Spinal cord (tissue), 10 donors: ENCODE data around the gene PCNT. TPM values are rescaled to one million over a fixed set of nuclear protein-coding genes. Genes with fewer than 3 reads are reported as not detected.
A peak's percentile ranks its signal among the peaks of the same experiment; 100 is the strongest.

Experiments used
- DNase-seq, 6 donors: peaks; one replicate each; pipeline versions ENCODE4 v3.0.0 to v3.0.0-alpha.2; 2013 to 2015; ENCODE audit warnings: low spot score in 6 of 6, low read depth in 4 of 6
- H3K27ac ChIP-seq: one replicate; pipeline ENCODE4 v1.5.1; 2013; ENCODE audit warnings: low read depth, low read length, control low read depth
- H3K27me3 ChIP-seq: one replicate; pipeline ENCODE4 v1.6.1; 2013; ENCODE audit warnings: low read length; ENCODE audit not compliant: control insufficient read depth, insufficient read depth
- H3K36me3 ChIP-seq: one replicate; pipeline ENCODE4 v1.6.1; 2013; ENCODE audit warnings: low read length; ENCODE audit not compliant: control insufficient read depth, insufficient read depth
- H3K4me1 ChIP-seq: one replicate; pipeline ENCODE4 v1.6.1; 2013; ENCODE audit warnings: low read length; ENCODE audit not compliant: control insufficient read depth, insufficient read depth
- H3K4me3 ChIP-seq: one replicate; pipeline ENCODE4 v1.5.1; 2013; ENCODE audit warnings: low read depth, low read length, control low read depth
- H3K9me3 ChIP-seq: one replicate; pipeline ENCODE4 v1.6.1; 2013; ENCODE audit warnings: low read length; ENCODE audit not compliant: control insufficient read depth, insufficient read depth
- WGBS: methylation state at CpG from one replicate; pipeline ENCODE4 v1.1.5; 2013; ENCODE audit warnings: missing lambda C conversion rate; ENCODE audit not compliant: insufficient coverage; 5-methylcytosine and 5-hydroxymethylcytosine counted together
- long read RNA-seq, 4 donors: transcript quantifications; one replicate each; lab custom pipeline, GENCODE V29; 2026
- polyA plus RNA-seq, 2 donors: library from polyadenylated mRNA; unstranded; fragments of 120-200 nt; gene quantifications; one replicate each; pipeline ENCODE4 v1.2.1, GENCODE V29; 2013; ENCODE audit not compliant: insufficient read length in 2 of 2
- total RNA-seq, 2 donors: library from RNA; depleted of rRNA in 1 of 2; stranded (reverse); fragments of 120-200 nt in 1 of 2; fragments of >200 nt in 1 of 2; gene quantifications; one replicate each; pipeline versions ENCODE4 v1.2.3 to v1.2.4, GENCODE V29; 2013 to 2014
- donor health status: healthy.

PCNT gene, protein sequence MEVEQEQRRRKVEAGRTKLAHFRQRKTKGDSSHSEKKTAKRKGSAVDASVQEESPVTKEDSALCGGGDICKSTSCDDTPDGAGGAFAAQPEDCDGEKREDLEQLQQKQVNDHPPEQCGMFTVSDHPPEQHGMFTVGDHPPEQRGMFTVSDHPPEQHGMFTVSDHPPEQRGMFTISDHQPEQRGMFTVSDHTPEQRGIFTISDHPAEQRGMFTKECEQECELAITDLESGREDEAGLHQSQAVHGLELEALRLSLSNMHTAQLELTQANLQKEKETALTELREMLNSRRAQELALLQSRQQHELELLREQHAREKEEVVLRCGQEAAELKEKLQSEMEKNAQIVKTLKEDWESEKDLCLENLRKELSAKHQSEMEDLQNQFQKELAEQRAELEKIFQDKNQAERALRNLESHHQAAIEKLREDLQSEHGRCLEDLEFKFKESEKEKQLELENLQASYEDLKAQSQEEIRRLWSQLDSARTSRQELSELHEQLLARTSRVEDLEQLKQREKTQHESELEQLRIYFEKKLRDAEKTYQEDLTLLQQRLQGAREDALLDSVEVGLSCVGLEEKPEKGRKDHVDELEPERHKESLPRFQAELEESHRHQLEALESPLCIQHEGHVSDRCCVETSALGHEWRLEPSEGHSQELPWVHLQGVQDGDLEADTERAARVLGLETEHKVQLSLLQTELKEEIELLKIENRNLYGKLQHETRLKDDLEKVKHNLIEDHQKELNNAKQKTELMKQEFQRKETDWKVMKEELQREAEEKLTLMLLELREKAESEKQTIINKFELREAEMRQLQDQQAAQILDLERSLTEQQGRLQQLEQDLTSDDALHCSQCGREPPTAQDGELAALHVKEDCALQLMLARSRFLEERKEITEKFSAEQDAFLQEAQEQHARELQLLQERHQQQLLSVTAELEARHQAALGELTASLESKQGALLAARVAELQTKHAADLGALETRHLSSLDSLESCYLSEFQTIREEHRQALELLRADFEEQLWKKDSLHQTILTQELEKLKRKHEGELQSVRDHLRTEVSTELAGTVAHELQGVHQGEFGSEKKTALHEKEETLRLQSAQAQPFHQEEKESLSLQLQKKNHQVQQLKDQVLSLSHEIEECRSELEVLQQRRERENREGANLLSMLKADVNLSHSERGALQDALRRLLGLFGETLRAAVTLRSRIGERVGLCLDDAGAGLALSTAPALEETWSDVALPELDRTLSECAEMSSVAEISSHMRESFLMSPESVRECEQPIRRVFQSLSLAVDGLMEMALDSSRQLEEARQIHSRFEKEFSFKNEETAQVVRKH (N-terminal part only)
- total RNA-seq (10 to 100 TPM; 18.4 to 22.3 TPM), polyA plus RNA-seq (10 to 100 TPM; 37.5 to 47.4 TPM)
- long read RNA-seq, donor 1, partial matches to known transcripts = 16 of 16 reads
- long read RNA-seq, donor 1, other reads (novel, unspliced or antisense) = 0 of 16 reads
- long read RNA-seq, donor 2 = 0 reads
- long read RNA-seq, donor 3 = 0 reads
- long read RNA-seq, donor 4, partial matches to known transcripts = 33 of 33 reads
- long read RNA-seq, donor 4, other reads (novel, unspliced or antisense) = 0 of 33 reads

DNA sequence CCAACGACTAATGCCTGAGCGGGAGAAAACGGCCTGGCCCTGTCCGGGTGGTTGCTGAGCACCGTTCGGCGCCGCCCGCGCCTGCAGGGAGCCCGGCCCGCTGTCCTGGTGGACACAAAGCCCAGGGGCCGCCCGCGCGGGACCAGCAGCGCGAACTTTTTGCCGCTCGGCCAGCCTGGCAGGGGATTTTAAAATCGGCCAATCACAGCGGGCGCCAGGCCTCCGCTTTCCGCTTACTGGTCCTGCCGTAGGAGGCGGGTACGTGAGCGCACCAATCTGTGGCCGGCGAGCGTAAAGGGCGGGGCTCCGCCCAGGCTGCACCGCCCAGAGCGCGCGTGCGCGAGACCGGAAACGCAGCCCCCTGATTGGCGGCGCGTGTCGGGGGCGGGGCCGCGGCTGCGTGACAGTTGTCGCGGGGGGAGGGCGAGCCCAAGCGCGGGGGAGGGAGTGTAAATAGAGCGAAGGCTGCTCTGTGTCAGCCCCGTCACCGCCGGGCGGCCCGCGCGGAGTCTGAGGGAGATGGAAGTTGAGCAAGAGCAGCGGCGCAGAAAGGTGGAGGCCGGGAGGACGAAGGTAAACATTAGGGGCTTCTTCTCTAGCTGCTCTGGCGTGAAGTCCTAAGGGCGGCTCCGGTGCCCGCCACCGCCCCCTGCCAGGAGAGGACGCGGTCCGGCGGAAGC, at the start of gene PCNT, which contains the start of gene C21orf58:
Gene PCNT, plus strand, starts transcription at position 447 of the 680 bp plus-strand sequence. Its CDS starts 73 bp downstream, at position 520.
Gene C21orf58, minus strand, starts transcription at position 161 of the 680 bp plus-strand sequence. CDS start 1,132 bp downstream, outside the sequence.
- Histone ChIP-seq H3K4me3 (peak within 1 kb of the TSS; percentile 98), H3K9me3 (no peaks in the 10 kb centered on the region), H3K27me3 (no peaks in the 10 kb centered on the region), H3K27ac (peak within 1 kb of the TSS; percentile 96), H3K36me3 (peaks cover 18% of the 10 kb centered on the region), H3K4me1 (peaks cover 29% of the 10 kb centered on the region)
- under 1% methylated on average over 76 of the region's 76 CpGs for WGBS
- DNase-seq = peak; percentile 82 to 99 (median 95)

DNA sequence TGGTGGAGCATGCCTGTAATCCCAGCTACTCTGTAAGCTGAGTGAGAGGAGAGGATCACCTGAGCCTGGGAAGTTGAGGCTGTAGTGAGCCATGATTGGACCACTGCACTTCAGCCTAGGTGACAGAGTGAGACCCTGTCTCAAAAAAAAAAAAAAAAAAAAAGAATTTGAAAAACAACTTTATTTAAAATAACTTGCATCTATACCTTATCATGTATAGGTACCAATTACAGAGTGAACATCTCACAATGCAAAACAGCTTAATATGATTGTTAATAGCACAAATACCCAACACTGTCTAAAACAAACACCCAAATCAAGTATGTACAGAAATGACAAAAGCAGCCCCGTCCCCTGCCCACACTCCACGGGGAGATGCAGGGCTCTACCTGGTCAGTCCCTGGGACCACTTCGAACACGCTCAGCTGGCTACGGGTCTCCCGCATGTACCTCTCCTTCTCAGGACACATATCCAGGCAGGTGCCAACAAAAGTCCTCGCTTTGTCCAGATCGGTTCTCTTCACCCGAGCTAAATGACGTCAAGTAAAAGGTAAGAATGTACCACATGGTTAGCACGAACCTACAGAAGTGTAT, 49.1 kb upstream of the PCNT start:
- H3K36me3 ChIP-seq = peaks cover 78% of the 10 kb centered on the region
- no peaks in the 10 kb centered on the region for H3K27me3 ChIP-seq
- H3K4me1 ChIP-seq = no peaks in the 10 kb centered on the region
- H3K9me3 ChIP-seq = no peaks in the 10 kb centered on the region
- H3K4me3 ChIP-seq = no peak overlapping the region
- no peak for DNase-seq
- 98% methylated on average over 5 of the region's 11 CpGs for WGBS
- H3K27ac ChIP-seq = no peak overlapping the region

DNA sequence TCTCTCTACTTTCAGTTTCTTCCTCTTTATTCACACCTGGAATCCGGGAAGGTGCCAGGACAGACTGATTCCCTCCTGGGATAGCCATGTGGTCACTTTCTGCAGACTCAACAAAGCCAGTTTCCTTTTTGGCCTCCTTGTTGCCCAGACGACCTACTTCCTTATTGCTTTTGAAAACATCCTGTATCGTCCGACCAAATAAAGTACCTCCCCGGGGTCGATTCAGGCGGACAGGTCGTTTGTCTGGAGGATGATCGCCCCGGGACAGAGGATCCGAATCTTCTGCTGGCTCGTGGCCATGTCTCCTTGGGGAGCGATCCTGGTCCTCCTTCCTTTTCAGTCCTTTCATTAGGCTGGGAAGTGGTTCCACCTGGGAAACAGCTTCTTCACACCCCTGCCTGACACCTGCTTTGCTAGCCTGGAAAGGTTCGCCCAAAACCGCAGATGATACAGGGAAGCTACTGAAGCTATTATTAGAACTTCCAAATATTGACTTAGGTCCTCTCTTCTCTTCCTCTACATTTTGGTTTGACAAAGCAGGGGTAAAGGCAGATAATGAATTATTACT, 39.8 kb upstream of the PCNT start:
- Histone ChIP-seq H3K27me3 (no peaks in the 10 kb centered on the region), H3K4me1 (peaks cover 28% of the 10 kb centered on the region)
- 81% methylated on average over 12 of the region's 15 CpGs for WGBS

DNA sequence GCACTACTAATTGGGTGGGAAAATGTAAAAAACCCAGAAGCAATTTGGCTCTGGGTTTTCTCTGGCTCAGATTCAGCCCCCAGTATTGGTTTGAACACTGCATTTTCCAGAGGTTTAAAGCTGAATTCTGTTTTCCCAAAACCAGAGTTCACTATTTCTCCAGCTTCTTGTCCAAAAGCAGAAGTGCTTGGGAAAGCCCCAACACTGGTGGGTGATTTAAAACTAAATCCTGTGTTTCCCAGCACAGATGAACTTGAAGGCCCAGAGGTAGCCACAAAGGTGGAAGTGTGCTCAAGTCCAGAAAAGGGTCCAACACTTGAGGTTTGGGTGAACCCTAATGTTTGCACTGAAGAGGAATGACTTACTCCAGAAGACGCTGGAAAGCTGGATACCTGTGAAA, 39.2 kb upstream of the PCNT start:
- Histone ChIP-seq H3K4me3 (no peak overlapping the region), H3K27me3 (no peaks in the 10 kb centered on the region), H3K27ac (no peak overlapping the region), H3K9me3 (no peaks in the 10 kb centered on the region), H3K4me1 (peaks cover 28% of the 10 kb centered on the region), H3K36me3 (peaks cover 32% of the 10 kb centered on the region)
- no peak for DNase-seq
- WGBS = 100% methylated on average over 1 of the region's 1 CpG

More for the DNA sequence above, 39.8 kb upstream of the PCNT start:
- no peaks in the 10 kb centered on the region for H3K9me3 ChIP-seq
- DNase-seq = no peak
- peaks cover 38% of the 10 kb centered on the region for H3K36me3 ChIP-seq
- no peak overlapping the region for H3K4me3 ChIP-seq
- no peak overlapping the region for H3K27ac ChIP-seq

DNA sequence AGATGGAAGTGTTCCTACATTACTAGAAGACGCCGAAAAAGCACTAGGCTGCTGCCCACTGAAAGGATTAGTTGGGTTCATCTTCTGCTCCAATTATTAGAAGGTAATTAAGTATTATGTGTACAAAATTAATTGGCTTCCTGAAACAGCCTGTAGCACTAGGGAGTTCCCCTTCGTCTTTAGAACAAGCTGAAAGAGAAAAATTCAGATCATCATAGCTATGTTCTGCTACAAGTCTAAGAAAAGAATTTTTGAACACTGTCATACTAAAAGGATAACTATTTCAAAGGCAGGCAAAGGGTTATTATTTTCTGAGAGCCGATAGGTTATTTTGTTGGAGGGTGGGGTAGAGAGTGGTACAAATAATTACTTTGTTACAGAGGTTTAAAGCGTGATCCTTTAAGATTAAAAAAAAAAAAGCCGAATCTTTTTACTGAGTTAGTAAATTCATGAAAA, 38.7 kb upstream of the PCNT start, which contains the start of gene MCM3AP:
Gene MCM3AP, minus strand, starts transcription at position 406 of the 456 bp plus-strand sequence. Its CDS starts 325 bp downstream, at position 81.
- Histone ChIP-seq H3K4me1 (peaks cover 28% of the 10 kb centered on the region), H3K9me3 (no peaks in the 10 kb centered on the region), H3K36me3 (peaks cover 27% of the 10 kb centered on the region), H3K27me3 (no peaks in the 10 kb centered on the region), H3K4me3 (peak within 1 kb of the TSS; percentile 65), H3K27ac (peak within 1 kb of the TSS; percentile 96)
- WGBS = no CpG with 5 or more reads among the region's 6 CpGs
- no peak for DNase-seq

DNA sequence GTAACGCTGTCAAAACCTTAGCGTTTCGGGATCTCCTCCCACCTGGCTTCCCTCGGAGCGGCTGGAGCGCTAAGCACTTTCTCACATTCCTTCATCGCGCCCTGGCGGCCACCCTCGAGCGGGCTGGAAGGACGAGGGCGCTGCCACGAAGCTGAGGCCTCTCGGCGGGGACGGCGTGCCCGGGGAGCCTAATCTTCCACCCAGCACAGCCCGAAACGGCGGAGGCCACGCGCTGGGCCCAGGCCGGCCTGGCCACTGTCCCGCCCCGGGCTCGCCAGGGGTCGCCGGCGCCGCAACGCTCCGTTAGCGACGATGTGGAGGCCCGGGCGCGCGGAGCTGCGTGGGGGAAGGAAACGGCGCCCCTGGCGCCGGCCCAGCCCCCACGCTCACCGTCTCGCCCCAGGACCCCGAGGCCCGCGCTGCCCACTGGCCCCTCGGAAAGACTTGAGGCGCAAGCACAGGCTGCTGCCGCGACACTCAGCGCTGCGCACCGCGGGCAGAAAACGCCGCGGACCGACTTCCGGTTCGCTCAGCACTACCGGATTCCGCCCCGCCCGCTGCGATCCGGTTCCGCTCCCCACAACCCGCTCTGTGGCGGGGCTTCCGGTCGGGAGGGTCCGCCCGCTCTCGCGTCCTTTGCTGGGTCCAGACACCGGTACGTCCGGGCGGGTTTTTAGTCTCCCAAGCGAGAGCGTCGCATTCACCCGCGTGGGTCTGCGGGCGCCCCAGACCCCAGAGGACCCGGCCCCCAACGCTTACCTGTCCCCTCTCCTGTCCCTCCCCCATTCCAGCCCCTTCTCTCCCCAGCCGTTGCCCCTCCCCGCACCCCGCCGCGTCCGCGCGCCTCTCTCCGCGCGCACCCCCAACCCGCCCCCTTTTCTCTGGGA, 38.0 kb upstream of the PCNT start, which contains the start of gene YBEY:
Gene YBEY, plus strand, starts transcription at position 582 of the 887 bp plus-strand sequence. CDS start 572 bp downstream, outside the sequence.
- H3K27ac ChIP-seq = peak within 1 kb of the TSS; percentile 96
- DNase-seq = peak; percentile 80 to 97 (median 85)
- H3K9me3 ChIP-seq = no peaks in the 10 kb centered on the region
- H3K4me1 ChIP-seq = peaks cover 28% of the 10 kb centered on the region
- peaks cover 21% of the 10 kb centered on the region for H3K36me3 ChIP-seq
- WGBS = under 1% methylated on average over 105 of the region's 105 CpGs
- peak within 1 kb of the TSS; percentile 65 for H3K4me3 ChIP-seq
- no peaks in the 10 kb centered on the region for H3K27me3 ChIP-seq

DNA sequence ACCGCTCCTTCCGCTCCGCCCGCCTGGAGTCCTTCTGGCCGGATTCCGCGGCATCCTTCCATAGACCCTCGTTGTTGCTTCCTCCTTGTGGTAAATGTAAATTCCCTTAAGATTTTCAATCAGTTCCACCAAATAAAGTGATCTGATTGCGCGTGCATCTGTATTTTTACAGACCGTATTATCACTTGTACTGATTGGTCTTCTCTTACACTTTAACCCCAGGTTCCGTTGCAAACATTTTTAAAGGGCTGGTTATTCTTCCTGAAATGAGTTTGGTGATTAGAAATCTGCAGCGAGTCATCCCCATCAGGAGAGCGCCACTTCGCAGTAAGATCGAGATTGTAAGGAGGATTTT, 37.3 kb upstream of the PCNT start:
- H3K27me3 ChIP-seq = no peaks in the 10 kb centered on the region
- H3K4me1 ChIP-seq = peaks cover 24% of the 10 kb centered on the region
- H3K9me3 ChIP-seq = no peaks in the 10 kb centered on the region
- H3K27ac ChIP-seq = peak overlapping the region; percentile 96
- 0% methylated on average over 10 of the region's 16 CpGs for WGBS
- H3K36me3 ChIP-seq = peaks cover 21% of the 10 kb centered on the region
- H3K4me3 ChIP-seq = peak overlapping the region; percentile 65
- peak in 2 of 6 donors; percentile 57 to 58 for DNase-seq
